ACC112 (cell line): ENCODE data around the gene CPT1B.

Experiments used
- H2AFZ ChIP-seq: fragments of 200-600 bp; sonication (generic); one replicate; pipeline ENCODE4 v1.6.0; 2017; ENCODE audit warnings: antibody characterized with exemption, low read length; ENCODE audit not compliant: unreplicated experiment
- H3K27ac ChIP-seq: fragments of 200-600 bp; sonication (generic); 2 replicates; pipeline ENCODE4 v1.5.1; 2014; ENCODE audit warnings: low read depth, mild to moderate bottlenecking, antibody characterized with exemption, low read length, moderate library complexity
- H3K27me3 ChIP-seq: fragments of 200-600 bp; sonication (generic); 2 replicates; pipeline ENCODE4 v1.6.1; 2014; ENCODE audit warnings: mild to moderate bottlenecking, antibody characterized with exemption, low read length, moderate library complexity, mixed read lengths; ENCODE audit not compliant: insufficient read depth
- H3K36me3 ChIP-seq: fragments of 200-600 bp; sonication (generic); 2 replicates; pipeline ENCODE4 v1.6.1; 2016; ENCODE audit warnings: mild to moderate bottlenecking, antibody characterized with exemption, low read length, moderate library complexity, mixed read lengths; ENCODE audit not compliant: insufficient read depth
- H3K4me1 ChIP-seq: fragments of 200-600 bp; sonication (generic); one replicate; pipeline ENCODE4 v1.6.1; 2016; ENCODE audit warnings: low read length, mixed read lengths; ENCODE audit not compliant: insufficient read depth, unreplicated experiment, control insufficient read depth
- H3K4me3 ChIP-seq: fragments of 200-600 bp; sonication (generic); 2 replicates; pipeline ENCODE4 v1.5.1; 2014; ENCODE audit warnings: mild to moderate bottlenecking, low read depth, low read length
- H3K79me2 ChIP-seq: fragments of 200-600 bp; sonication (generic); one replicate; pipeline ENCODE4 v1.6.0; 2016; ENCODE audit warnings: low read length; ENCODE audit not compliant: control insufficient read depth, unreplicated experiment, insufficient read depth

The CPT1B gene

GRCh38 chr22:50548921-50549790, 29.1 kb downstream of the CPT1B start:
- Histone ChIP-seq H3K79me2 (no peaks in the 10 kb centered on the region), H3K27ac (no peak overlapping the region), H3K4me3 (no peak overlapping the region), H3K4me1 (peaks cover 12% of the 10 kb centered on the region), H2AFZ (no peak overlapping the region), H3K27me3 (no peaks in the 10 kb centered on the region), H3K36me3 (no peaks in the 10 kb centered on the region)

- H3K27ac ChIP-seq: no peak overlapping the region
- no peaks in the 10 kb centered on the region for H3K79me2 ChIP-seq
- no peak overlapping the region for H2AFZ ChIP-seq
- no peaks in the 10 kb centered on the region for H3K27me3 ChIP-seq
- no peak overlapping the region for H3K4me3 ChIP-seq
- H3K36me3 ChIP-seq: no peaks in the 10 kb centered on the region
- peaks cover 12% of the 10 kb centered on the region for H3K4me1 ChIP-seq
Observed at GRCh38 chr22:50548040-50548920, 29.9 kb downstream of the CPT1B start.

- no peaks in the 10 kb centered on the region for H3K79me2 ChIP-seq
- no peaks in the 10 kb centered on the region for H3K36me3 ChIP-seq
- no peak overlapping the region for H2AFZ ChIP-seq
- H3K27ac ChIP-seq: no peak overlapping the region
- peaks cover 14% of the 10 kb centered on the region for H3K4me1 ChIP-seq
- H3K27me3 ChIP-seq: no peaks in the 10 kb centered on the region
- no peak overlapping the region for H3K4me3 ChIP-seq
Observed at GRCh38 chr22:50547263-50547985, 30.8 kb downstream of the CPT1B start.

- no peak overlapping the region for H2AFZ ChIP-seq
- H3K79me2 ChIP-seq: no peaks in the 10 kb centered on the region
- peaks cover 21% of the 10 kb centered on the region for H3K4me1 ChIP-seq
- H3K27me3 ChIP-seq: no peaks in the 10 kb centered on the region
- H3K27ac ChIP-seq: no peak overlapping the region
- H3K4me3 ChIP-seq: no peak overlapping the region
- no peaks in the 10 kb centered on the region for H3K36me3 ChIP-seq
Observed at GRCh38 chr22:50546326-50547262, 31.6 kb downstream of the CPT1B start.

- Histone ChIP-seq H3K36me3 (no peaks in the 10 kb centered on the region), H3K4me3 (no peak within 1 kb of the TSS), H2AFZ (no peak within 1 kb of the TSS), H3K27ac (peak within 1 kb of the TSS; percentile 12; the same call in 1 of the 2 replicates), H3K27me3 (no peaks in the 10 kb centered on the region), H3K4me1 (peaks cover 28% of the 10 kb centered on the region), H3K79me2 (no peaks in the 10 kb centered on the region)
Observed at GRCh38 chr22:50545522-50546325, 32.5 kb downstream of the CPT1B start, which contains the start of gene KLHDC7B. KLHDC7B (plus strand) TSS chr22:50545899; CDS start chr22:50546244, 345 bp downstream.

- Histone ChIP-seq H3K27me3 (no peaks in the 10 kb centered on the region), H2AFZ (peak overlapping the region; percentile 81), H3K27ac (peak overlapping the region; percentile 12; the same call in 1 of the 2 replicates), H3K36me3 (no peaks in the 10 kb centered on the region), H3K79me2 (no peaks in the 10 kb centered on the region), H3K4me3 (0 out of 2 replicates have a peak overlapping the region, but pooled peaks have one; percentile 29), H3K4me1 (peaks cover 32% of the 10 kb centered on the region)
Observed at GRCh38 chr22:50544746-50545253, 33.4 kb downstream of the CPT1B start.

- Histone ChIP-seq H3K4me3 (0 out of 2 replicates have a peak overlapping the region, but pooled peaks have one; percentile 29), H3K27me3 (no peaks in the 10 kb centered on the region), H3K4me1 (peaks cover 36% of the 10 kb centered on the region), H3K27ac (peak overlapping the region; percentile 12; the same call in 1 of the 2 replicates), H3K36me3 (no peaks in the 10 kb centered on the region), H2AFZ (peak overlapping the region; percentile 81), H3K79me2 (no peaks in the 10 kb centered on the region)
Observed at GRCh38 chr22:50544078-50544745, 34.0 kb downstream of the CPT1B start.

- Histone ChIP-seq H3K79me2 (no peaks in the 10 kb centered on the region), H3K27ac (peak overlapping the region; percentile 100), H3K4me3 (no peak overlapping the region), H2AFZ (no peak overlapping the region), H3K27me3 (no peaks in the 10 kb centered on the region), H3K36me3 (no peaks in the 10 kb centered on the region), H3K4me1 (peaks cover 44% of the 10 kb centered on the region)
Observed at GRCh38 chr22:50542416-50542927, 35.8 kb downstream of the CPT1B start.
